ENCODE results near the gene LAMA4. TPM values are rescaled to one million over a fixed set of nuclear protein-coding genes. Genes with fewer than 3 reads are reported as not detected.

Gene LAMA4
- polyA plus RNA-seq, 2 of the 4 experiments (the other 2 are of a cell fraction), result 1.0 to 3.1 TPM

- TF ChIP-seq EP300 (IDR thresholded peaks at IDR 0.05), result peak in 1 of 2 experiments; percentile 78; a peak in 3 of 5 replicates
- TF ChIP-seq TFCP2L1 (CRISPR knock-in tag; IDR thresholded peaks at IDR 0.05), result no peak
- no peak for TF ChIP-seq CHD2 (IDR thresholded peaks at IDR 0.05; ENCODE audit: low read length, partially characterized antibody)
- TF ChIP-seq ZFP36 (IDR thresholded peaks at IDR 0.05; ENCODE audit: borderline replicate concordance, partially characterized antibody), result no peak
- peak; percentile 54; the same call in 1 of the 2 replicates for TF ChIP-seq NFE2L2 (conservative IDR thresholded peaks at IDR 0.05; ENCODE audit: low read length)
- no peak; the same call in 2 of the 3 replicates for TF ChIP-seq BCL3 (IDR thresholded peaks at IDR 0.05)
- TF ChIP-seq FOSL2 (IDR thresholded peaks at IDR 0.05), result peak; percentile 84
- peak; percentile 95 for TF ChIP-seq FOSL2 (CRISPR knock-in tag; IDR thresholded peaks at IDR 0.05)
- no peak for TF ChIP-seq HOXA7 (CRISPR knock-in tag; IDR thresholded peaks at IDR 0.05)
- TF ChIP-seq PBX3 (IDR thresholded peaks at IDR 0.05), result no peak
- peak; percentile 54; the same call in 1 of the 2 replicates for TF ChIP-seq RARB (CRISPR knock-in tag; IDR thresholded peaks at IDR 0.05)
- TF ChIP-seq TP53 (CRISPR knock-in tag; IDR thresholded peaks at IDR 0.05), result no peak
- no peak for TF ChIP-seq HOXB5 (CRISPR knock-in tag; IDR thresholded peaks at IDR 0.05)
- peak; percentile 55; the same call in 1 of the 2 replicates for TF ChIP-seq HES2 (IDR thresholded peaks at IDR 0.05)
- no peak for TF ChIP-seq SREBF2 (IDR thresholded peaks at IDR 0.05)
- no peak for TF ChIP-seq MYC (IDR thresholded peaks at IDR 0.05; ENCODE audit: borderline replicate concordance, low read length)
- peak; percentile 73; the same call in 1 of the 2 replicates for TF ChIP-seq GATA3 (IDR thresholded peaks at IDR 0.05; ENCODE audit: borderline replicate concordance)
- no peak for TF ChIP-seq BHLHE40 (IDR thresholded peaks at IDR 0.05; ENCODE audit: low read depth, low read length)
- TF ChIP-seq REST (IDR thresholded peaks at IDR 0.05), result no peak
- no peak for TF ChIP-seq USF2 (IDR thresholded peaks at IDR 0.05)
- no peak for TF ChIP-seq HEYL (CRISPR knock-in tag; IDR thresholded peaks at IDR 0.05)
Measured at GRCh38 chr6:112203577-112204349, 50.6 kb downstream of the LAMA4 start (continued).

All from A549 (cell line).